NB4 (cell line): ENCODE data around the gene RAB40C.

Experiments used
- POLR2A ChIP-seq: IDR thresholded peaks from 2 replicates; pipeline ENCODE4 v1.6.1; 2011; ENCODE audit warnings: mild to moderate bottlenecking; ENCODE audit not compliant: insufficient read length; ENCODE audit errors: extremely low read depth
- TF ChIP-seq, protein P1 (sequence below): IDR thresholded peaks from one replicate; pipeline ENCODE4 v1.5.1; 2012; ENCODE audit warnings: low read depth, low read length
- TF ChIP-seq, protein P2 (sequence below): IDR thresholded peaks from 2 replicates; pipeline ENCODE4 v1.6.1; 2011; ENCODE audit warnings: low read depth, low read length

DNA sequence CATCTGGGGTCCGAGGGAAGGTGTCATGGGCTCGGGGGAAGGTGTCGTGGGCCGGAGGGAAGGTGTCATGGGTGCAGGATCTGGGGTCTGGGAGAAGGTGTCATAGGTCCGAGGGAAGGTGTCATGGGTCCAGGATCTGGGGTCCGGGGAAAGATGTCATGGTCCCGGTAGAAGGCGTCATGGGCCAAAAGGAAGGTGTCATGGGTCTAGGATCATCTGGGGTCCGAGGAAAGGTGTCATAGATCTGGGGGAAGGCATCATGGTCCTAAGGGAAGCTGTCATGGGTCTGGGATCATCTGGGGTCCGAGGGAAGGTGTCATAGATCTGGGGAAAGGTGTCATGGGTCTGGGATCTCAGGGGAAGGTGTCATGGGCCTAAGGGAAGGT lies 942 bp downstream of the RAB40C start:
- TF ChIP-seq, protein P1, sequence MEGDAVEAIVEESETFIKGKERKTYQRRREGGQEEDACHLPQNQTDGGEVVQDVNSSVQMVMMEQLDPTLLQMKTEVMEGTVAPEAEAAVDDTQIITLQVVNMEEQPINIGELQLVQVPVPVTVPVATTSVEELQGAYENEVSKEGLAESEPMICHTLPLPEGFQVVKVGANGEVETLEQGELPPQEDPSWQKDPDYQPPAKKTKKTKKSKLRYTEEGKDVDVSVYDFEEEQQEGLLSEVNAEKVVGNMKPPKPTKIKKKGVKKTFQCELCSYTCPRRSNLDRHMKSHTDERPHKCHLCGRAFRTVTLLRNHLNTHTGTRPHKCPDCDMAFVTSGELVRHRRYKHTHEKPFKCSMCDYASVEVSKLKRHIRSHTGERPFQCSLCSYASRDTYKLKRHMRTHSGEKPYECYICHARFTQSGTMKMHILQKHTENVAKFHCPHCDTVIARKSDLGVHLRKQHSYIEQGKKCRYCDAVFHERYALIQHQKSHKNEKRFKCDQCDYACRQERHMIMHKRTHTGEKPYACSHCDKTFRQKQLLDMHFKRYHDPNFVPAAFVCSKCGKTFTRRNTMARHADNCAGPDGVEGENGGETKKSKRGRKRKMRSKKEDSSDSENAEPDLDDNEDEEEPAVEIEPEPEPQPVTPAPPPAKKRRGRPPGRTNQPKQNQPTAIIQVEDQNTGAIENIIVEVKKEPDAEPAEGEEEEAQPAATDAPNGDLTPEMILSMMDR = no peak
- TF ChIP-seq, protein P2, sequence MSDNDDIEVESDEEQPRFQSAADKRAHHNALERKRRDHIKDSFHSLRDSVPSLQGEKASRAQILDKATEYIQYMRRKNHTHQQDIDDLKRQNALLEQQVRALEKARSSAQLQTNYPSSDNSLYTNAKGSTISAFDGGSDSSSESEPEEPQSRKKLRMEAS = no peak
- TF ChIP-seq POLR2A = no peak
